ENCODE results near the gene SCRN1. TPM values are rescaled to one million over a fixed set of nuclear protein-coding genes. Genes with fewer than 3 reads are reported as not detected.
A peak's percentile ranks its signal among the peaks of the same experiment; 100 is the strongest.

SCRN1 gene
- total and polyA plus RNA-seq, 2 of the 4 experiments (the other 2 are of a cell fraction) = 57.1 to 124 TPM

DNA sequence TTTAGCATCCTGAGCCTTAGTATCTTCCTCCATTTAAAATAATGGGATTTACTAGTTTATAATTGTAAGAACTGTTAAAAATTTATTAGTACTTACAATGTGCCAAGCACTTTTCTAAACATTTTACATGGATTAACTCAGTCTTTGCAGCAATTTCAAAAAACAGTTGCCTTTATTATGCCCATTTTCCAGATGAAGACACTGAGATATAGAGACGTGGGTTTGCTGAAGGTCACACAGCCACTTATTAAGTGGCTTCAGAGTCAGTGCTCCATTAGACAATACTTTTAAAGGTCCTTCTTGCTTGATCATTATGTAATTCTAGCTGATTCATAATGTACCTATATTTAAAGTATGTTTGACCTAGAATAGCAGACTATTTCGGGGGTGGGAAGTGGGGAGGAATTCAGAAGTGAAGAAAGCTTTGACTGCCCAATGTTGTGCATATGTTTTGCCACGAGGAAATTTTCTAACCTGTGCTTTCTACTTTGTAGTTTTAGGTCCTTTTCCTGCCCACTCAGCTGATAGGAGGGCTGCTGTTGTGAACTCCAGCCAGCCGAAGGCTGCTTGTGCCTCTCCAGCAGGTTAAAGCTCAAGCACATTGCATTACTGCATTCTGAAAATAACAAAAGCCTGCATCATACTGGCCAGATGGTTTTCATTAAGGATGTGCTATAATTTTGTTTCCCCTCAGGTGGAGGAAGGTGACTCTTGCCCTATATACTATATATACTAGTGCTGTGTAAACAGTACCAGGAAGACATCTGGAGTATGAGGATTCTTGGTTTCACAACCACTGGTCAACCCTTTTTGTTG is 42.9 kb upstream of the SCRN1 start:
- Histone ChIP-seq H3K4me1 (ENCODE audit: control insufficient read depth, insufficient read depth, low read length) (peaks cover 4% of the 10 kb centered on the region; the same call in 1 of the 2 replicates), H2AFZ (replicated peaks; ENCODE audit: low read length, poor library complexity) (peak overlapping the region; percentile 14), H3K4me2 (ENCODE audit: low read depth, low read length) (peak overlapping the region; percentile 55; the same call in 1 of the 2 replicates), H4K5ac (ENCODE audit: low read depth, low read length) (no peak overlapping the region), H3K18ac (ENCODE audit: low read depth, low read length) (no peak overlapping the region), H3K9ac (ENCODE audit: low read depth, low read length) (no peak overlapping the region), H2AK5ac (ENCODE audit: low read depth, low read length) (no peak overlapping the region), H3K79me1 (ENCODE audit: low read depth in 1 of 2, low read length in 2 of 2) (peaks cover 9 to 63% of the 10 kb centered on the region in 2 experiments; a peak in 3 of 4 replicates), H4K91ac (ENCODE audit: insufficient read depth, low read depth, low read length) (no peak overlapping the region), H3K4ac (ENCODE audit: low read depth, low read length) (no peak overlapping the region), H3K36me3 (ENCODE audit: control insufficient read depth, insufficient read depth, low read length) (no peaks in the 10 kb centered on the region), H2BK120ac (ENCODE audit: low read depth, low read length) (no peak overlapping the region), H2BK20ac (ENCODE audit: low read depth, low read length) (no peak overlapping the region), H3K9me3 (ENCODE audit: control insufficient read depth, insufficient read depth, low read length) (no peaks in the 10 kb centered on the region), H2AK9ac (replicated peaks; ENCODE audit: low read depth, low read length, poor library complexity) (no peak overlapping the region), H3K4me3 (ENCODE audit: insufficient read depth, low read depth, low read length) (no peak overlapping the region), H3K9me1 (ENCODE audit: insufficient read depth, low read length) (peaks cover 3% of the 10 kb centered on the region; the same call in 1 of the 2 replicates), H2BK15ac (ENCODE audit: low read depth, low read length) (no peak overlapping the region), H3K14ac (replicated peaks; ENCODE audit: low read depth, low read length) (peak overlapping the region; percentile 19; the same call in 1 of the 2 replicates), H2BK5ac (ENCODE audit: low read depth, low read length, poor library complexity, severe bottlenecking) (peak overlapping the region; percentile 7), H4K20me1 (ENCODE audit: insufficient read depth, low read length) (peaks cover 26% of the 10 kb centered on the region; the same call in 1 of the 2 replicates), H3K56ac (ENCODE audit: extremely low read depth, insufficient read depth, low read length) (no peak overlapping the region), H4K8ac (ENCODE audit: low read depth in 2 of 2, low read length in 2 of 2) (no peak overlapping the region), H3K23ac (ENCODE audit: low read depth, low read length) (no peak overlapping the region), H3K27me3 (ENCODE audit: control insufficient read depth, insufficient read depth, low read length) (no peaks in the 10 kb centered on the region), H3K27ac (ENCODE audit: insufficient read depth, low read length) (no peak overlapping the region)
- WGBS, 2 experiments (ENCODE audit: extremely low coverage in 2 of 2, insufficient read length in 1 of 2) = 83% methylated on average over 2 of the region's 4 CpGs; no CpG with 5 or more reads in 1 of the 2 experiments
- dilution Hi-C loops (cut with HindIII; ENCODE audit: low sequenced_read_pairs, unreplicated experiment) = no loop called here
- in situ Hi-C loops (cut with MboI; ENCODE audit: low sequenced_read_pairs) = no loop called here
- ATAC-seq (ENCODE audit: low read depth) (no peak), DNase-seq (peak; percentile 82)
- CTCF ChIA-PET = no interaction called here
- POLR2A ChIA-PET (ENCODE audit: unreplicated experiment) = no interaction called here
- intact Hi-C loops (cut with micrococcal nuclease) = no loop called here
- BruUV-seq (replicated peaks) = no TSS peak
- no peak for TF ChIP-seq POLR2A (IDR thresholded peaks at IDR 0.05; ENCODE audit: low read depth, low read length)
- TF ChIP-seq CEBPB (IDR thresholded peaks at IDR 0.05; ENCODE audit: low read depth, low read length) = no peak
- no peak for TF ChIP-seq RCOR1 (IDR thresholded peaks at IDR 0.05; ENCODE audit: insufficient replicate concordance, low read length)
- no peak for TF ChIP-seq NFE2L2 (IDR thresholded peaks at IDR 0.05; ENCODE audit: low read depth, low read length)
- no peak for TF ChIP-seq RFX5 (IDR thresholded peaks at IDR 0.05; ENCODE audit: low read depth, low read length)
- no peak for TF ChIP-seq CHD1 (IDR thresholded peaks at IDR 0.05; ENCODE audit: low read depth, low read length)
- TF ChIP-seq FOS (IDR thresholded peaks at IDR 0.05; ENCODE audit: low read depth, low read length) = no peak
- TF ChIP-seq USF2 (IDR thresholded peaks at IDR 0.05; ENCODE audit: low read depth, low read length) = no peak
- TF ChIP-seq CTCF (conservative IDR thresholded peaks at IDR 0.05; ENCODE audit: low read depth, low read length) = no peak
- TF ChIP-seq ELK1 (IDR thresholded peaks at IDR 0.05; ENCODE audit: borderline replicate concordance, low read depth, low read length) = no peak
- no peak for TF ChIP-seq MAFK (IDR thresholded peaks at IDR 0.05; ENCODE audit: low read depth, low read length)
- no peak for TF ChIP-seq BHLHE40 (IDR thresholded peaks at IDR 0.05; ENCODE audit: low read depth, low read length)
- TF ChIP-seq MXI1 (IDR thresholded peaks at IDR 0.05; ENCODE audit: borderline replicate concordance, low read depth, low read length) = no peak
- TF ChIP-seq MAZ (IDR thresholded peaks at IDR 0.05; ENCODE audit: borderline replicate concordance, low read depth, low read length) = no peak
- TF ChIP-seq RAD21 (IDR thresholded peaks at IDR 0.05; ENCODE audit: low read length) = no peak

All from IMR-90 (cell line).